Memory B cell (primary cell): ENCODE results near the gene RSPH10B2.
"Not testable (repeated sequence)": the region's sequence is repeated elsewhere in the genome, so short reads cannot be mapped to it uniquely, and the experiment has no call there.

Experiments
- ATAC-seq: fragments of 150-1000 bp; cut with Tn5 transposase; 2 replicates; pipeline ENCODE4 v1.10.0; 2021; ENCODE audit warnings: low read depth, mild to moderate bottlenecking, moderate library complexity
- DNase-seq, 2 donors: peaks; one replicate each; pipeline ENCODE4 v3.0.0; 2022; ENCODE audit warnings: low spot score in 2 of 2
- H3K27ac Mint-ChIP-seq: one replicate; pipeline ENCODE4 v1.8.0; 2022; ENCODE audit warnings: mild to moderate bottlenecking, moderate library complexity, mixed read lengths
- H3K27me3 Mint-ChIP-seq: one replicate; pipeline ENCODE4 v1.8.0; 2022; ENCODE audit warnings: mixed read lengths
- H3K36me3 Mint-ChIP-seq: one replicate; pipeline ENCODE4 v1.8.0; 2022; ENCODE audit warnings: mild to moderate bottlenecking, mixed read lengths
- H3K4me1 Mint-ChIP-seq: one replicate; pipeline ENCODE4 v1.8.0; 2022; ENCODE audit warnings: mixed read lengths
- H3K4me3 Mint-ChIP-seq: one replicate; pipeline ENCODE4 v1.8.0; 2022; ENCODE audit warnings: mild to moderate bottlenecking, moderate library complexity, mixed read lengths
- H3K9me3 Mint-ChIP-seq: one replicate; pipeline ENCODE4 v1.8.0; 2022; ENCODE audit warnings: mixed read lengths

Gene RSPH10B2

GRCh38 chr7:6753964-6754363 lies at the start of gene RSPH10B2:
Gene RSPH10B2 (plus strand): TSS chr7:6754103. CDS start chr7:6757678, 3,575 bp downstream.
- not testable (repeated sequence) for H3K4me3 Mint-ChIP-seq, H3K27ac Mint-ChIP-seq, H3K27me3 Mint-ChIP-seq, H3K4me1 Mint-ChIP-seq, ATAC-seq, H3K36me3 Mint-ChIP-seq, H3K9me3 Mint-ChIP-seq, DNase-seq

GRCh38 chr7:6705959-6706665 lies 47.8 kb upstream of the RSPH10B2 start:
- Mint-ChIP-seq H3K4me1 (peaks cover 38% of the 10 kb centered on the region), H3K9me3 (peaks cover 3% of the 10 kb centered on the region), H3K27ac (peak overlapping the region; percentile 80), H3K4me3 (peak overlapping the region; percentile 93), H3K36me3 (peaks cover 26% of the 10 kb centered on the region), H3K27me3 (no peaks in the 10 kb centered on the region)
- ATAC-seq (peak; percentile 16), DNase-seq (peak in 1 of 2 donors; percentile 11)

- ATAC-seq (peak; percentile 89), DNase-seq (peak; percentile 82 to 86)
- peak within 1 kb of the TSS; percentile 80 for H3K27ac Mint-ChIP-seq
- H3K4me1 Mint-ChIP-seq, result peaks cover 35% of the 10 kb centered on the region
- H3K36me3 Mint-ChIP-seq, result peaks cover 20% of the 10 kb centered on the region
- no peaks in the 10 kb centered on the region for H3K27me3 Mint-ChIP-seq
- peaks cover 3% of the 10 kb centered on the region for H3K9me3 Mint-ChIP-seq
- H3K4me3 Mint-ChIP-seq, result peak within 1 kb of the TSS; percentile 93
Observed at GRCh38 chr7:6706666-6707407, 47.1 kb upstream of the RSPH10B2 start, which contains the start of gene ZNF12. Gene ZNF12 (minus strand): TSS chr7:6706947. CDS start chr7:6705173, 1,774 bp downstream.

GRCh38 chr7:6708304-6708703 lies 45.6 kb upstream of the RSPH10B2 start:
- Mint-ChIP-seq H3K27me3 (no peaks in the 10 kb centered on the region), H3K4me3 (no peak overlapping the region), H3K36me3 (peaks cover 8% of the 10 kb centered on the region), H3K4me1 (peaks cover 22% of the 10 kb centered on the region), H3K9me3 (no peaks in the 10 kb centered on the region), H3K27ac (no peak overlapping the region)
- no peak for ATAC-seq
- DNase-seq, result no peak

- DNase-seq (no peak), ATAC-seq (no peak)
- no peaks in the 10 kb centered on the region for H3K27me3 Mint-ChIP-seq
- no peak overlapping the region for H3K4me3 Mint-ChIP-seq
- H3K4me1 Mint-ChIP-seq, result peaks cover 20% of the 10 kb centered on the region
- H3K36me3 Mint-ChIP-seq, result peaks cover 3% of the 10 kb centered on the region
- H3K27ac Mint-ChIP-seq, result no peak overlapping the region
- H3K9me3 Mint-ChIP-seq, result no peaks in the 10 kb centered on the region
Observed at GRCh38 chr7:6709808-6710207, 44.1 kb upstream of the RSPH10B2 start.

GRCh38 chr7:6714360-6714759 lies 39.5 kb upstream of the RSPH10B2 start:
- Mint-ChIP-seq H3K4me3 (no peak overlapping the region), H3K27ac (no peak overlapping the region), H3K27me3 (peaks cover 7% of the 10 kb centered on the region), H3K9me3 (no peaks in the 10 kb centered on the region), H3K4me1 (peaks cover 5% of the 10 kb centered on the region), H3K36me3 (no peaks in the 10 kb centered on the region)
- DNase-seq (no peak), ATAC-seq (no peak)

GRCh38 chr7:6715898-6716297 lies 38.0 kb upstream of the RSPH10B2 start:
- H3K9me3 Mint-ChIP-seq, H3K27me3 Mint-ChIP-seq, H3K4me3 Mint-ChIP-seq, ATAC-seq, H3K4me1 Mint-ChIP-seq, DNase-seq, H3K27ac Mint-ChIP-seq, H3K36me3 Mint-ChIP-seq: not testable (repeated sequence)

GRCh38 chr7:6718124-6718523 lies 35.8 kb upstream of the RSPH10B2 start:
- no peak overlapping the region for H3K27ac Mint-ChIP-seq
- no peak for DNase-seq
- H3K4me3 Mint-ChIP-seq, result no peak overlapping the region
- peaks cover 7% of the 10 kb centered on the region for H3K4me1 Mint-ChIP-seq
- no peaks in the 10 kb centered on the region for H3K36me3 Mint-ChIP-seq
- H3K27me3 Mint-ChIP-seq, result peaks cover 7% of the 10 kb centered on the region
- H3K9me3 Mint-ChIP-seq, result no peaks in the 10 kb centered on the region
- ATAC-seq, result no peak

- not testable (repeated sequence) for H3K9me3 Mint-ChIP-seq, H3K36me3 Mint-ChIP-seq, ATAC-seq, DNase-seq, H3K27me3 Mint-ChIP-seq, H3K27ac Mint-ChIP-seq, H3K4me3 Mint-ChIP-seq
- H3K4me1 Mint-ChIP-seq, result peaks cover 14% of the 10 kb centered on the region
Observed at GRCh38 chr7:6724351-6724750, 29.6 kb upstream of the RSPH10B2 start.

GRCh38 chr7:6725003-6725402 lies 28.9 kb upstream of the RSPH10B2 start:
- peak overlapping the region; percentile 69 for H3K4me3 Mint-ChIP-seq
- peak; percentile 81 for ATAC-seq
- no peaks in the 10 kb centered on the region for H3K9me3 Mint-ChIP-seq
- peak; percentile 49 to 61 for DNase-seq
- peaks cover 2% of the 10 kb centered on the region for H3K36me3 Mint-ChIP-seq
- H3K27me3 Mint-ChIP-seq, result no peaks in the 10 kb centered on the region
- H3K27ac Mint-ChIP-seq, result peak overlapping the region; percentile 87
- H3K4me1 Mint-ChIP-seq, result peaks cover 14% of the 10 kb centered on the region

- not testable (repeated sequence) for DNase-seq, H3K4me3 Mint-ChIP-seq, H3K9me3 Mint-ChIP-seq, H3K36me3 Mint-ChIP-seq, H3K27me3 Mint-ChIP-seq, ATAC-seq
- H3K4me1 Mint-ChIP-seq, result peaks cover 20% of the 10 kb centered on the region
- peak overlapping the region; percentile 31 for H3K27ac Mint-ChIP-seq
Observed at GRCh38 chr7:6726341-6726740, 27.6 kb upstream of the RSPH10B2 start.

GRCh38 chr7:6727663-6728062 lies 26.2 kb upstream of the RSPH10B2 start:
- Mint-ChIP-seq H3K27ac (no peak overlapping the region), H3K4me1 (peaks cover 22% of the 10 kb centered on the region), H3K27me3 (no peaks in the 10 kb centered on the region), H3K9me3 (no peaks in the 10 kb centered on the region), H3K36me3 (peaks cover 5% of the 10 kb centered on the region), H3K4me3 (no peak overlapping the region)
- ATAC-seq (no peak), DNase-seq (no peak)

GRCh38 chr7:6728893-6729491 lies 24.9 kb upstream of the RSPH10B2 start:
- DNase-seq, H3K27me3 Mint-ChIP-seq, H3K9me3 Mint-ChIP-seq, H3K36me3 Mint-ChIP-seq, ATAC-seq: not testable (repeated sequence)
- peaks cover 19% of the 10 kb centered on the region for H3K4me1 Mint-ChIP-seq
- H3K4me3 Mint-ChIP-seq, result peak overlapping the region; percentile 90
- H3K27ac Mint-ChIP-seq, result peak overlapping the region; percentile 93
